RWPE2 (cell line): ENCODE measurements around the gene ZNF48.

ENCODE experiments used
- ATAC-seq: fragments of 200-7000 bp; cut with Tn5 transposase; 3 replicates; pipeline ENCODE4 v1.9.1; 2021; ENCODE audit warnings: low read depth
- DNase-seq: peaks from one replicate; pipeline ENCODE4 v3.0.0-alpha.2; 2020; ENCODE audit warnings: low spot score
- H3K27ac ChIP-seq: fragments of 450-650 bp; 2 replicates; pipeline ENCODE4 v1.5.1; 2017; ENCODE audit warnings: mild to moderate bottlenecking; ENCODE audit not compliant: poor library complexity, severe bottlenecking
- H3K27me3 ChIP-seq: fragments of 250-450 bp; sonication (Bioruptor Pico); 2 replicates; pipeline ENCODE4 v1.5.1; 2021; ENCODE audit warnings: mild to moderate bottlenecking, moderate library complexity; ENCODE audit not compliant: insufficient read depth, poor library complexity, severe bottlenecking
- H3K36me3 ChIP-seq: fragments of 250-450 bp; sonication (Bioruptor Pico); 2 replicates; pipeline ENCODE4 v1.5.1; 2020; ENCODE audit warnings: low read depth, mild to moderate bottlenecking, moderate library complexity
- H3K4me1 ChIP-seq: fragments of 250-450 bp; sonication (Bioruptor Pico); 2 replicates; pipeline ENCODE4 v1.5.1; 2021; ENCODE audit warnings: mild to moderate bottlenecking, moderate library complexity; ENCODE audit not compliant: insufficient read depth, poor library complexity, severe bottlenecking
- H3K4me3 ChIP-seq: fragments of 250-450 bp; sonication (Bioruptor Pico); 2 replicates; pipeline ENCODE4 v1.5.1; 2021; ENCODE audit warnings: mild to moderate bottlenecking, moderate library complexity; ENCODE audit not compliant: severe bottlenecking
- H3K9me3 ChIP-seq: fragments of 250-450 bp; sonication (Bioruptor Pico); 2 replicates; pipeline ENCODE4 v1.5.1; 2021; ENCODE audit warnings: mild to moderate bottlenecking, moderate library complexity; ENCODE audit not compliant: severe bottlenecking
- TF ChIP-seq, protein P1 (sequence below): fragments of 450-650 bp; IDR thresholded peaks from one replicate; pipeline ENCODE4 v1.5.1; 2017; ENCODE audit warnings: mild to moderate bottlenecking, moderate library complexity; ENCODE audit not compliant: poor library complexity, severe bottlenecking

Gene ZNF48

DNA sequence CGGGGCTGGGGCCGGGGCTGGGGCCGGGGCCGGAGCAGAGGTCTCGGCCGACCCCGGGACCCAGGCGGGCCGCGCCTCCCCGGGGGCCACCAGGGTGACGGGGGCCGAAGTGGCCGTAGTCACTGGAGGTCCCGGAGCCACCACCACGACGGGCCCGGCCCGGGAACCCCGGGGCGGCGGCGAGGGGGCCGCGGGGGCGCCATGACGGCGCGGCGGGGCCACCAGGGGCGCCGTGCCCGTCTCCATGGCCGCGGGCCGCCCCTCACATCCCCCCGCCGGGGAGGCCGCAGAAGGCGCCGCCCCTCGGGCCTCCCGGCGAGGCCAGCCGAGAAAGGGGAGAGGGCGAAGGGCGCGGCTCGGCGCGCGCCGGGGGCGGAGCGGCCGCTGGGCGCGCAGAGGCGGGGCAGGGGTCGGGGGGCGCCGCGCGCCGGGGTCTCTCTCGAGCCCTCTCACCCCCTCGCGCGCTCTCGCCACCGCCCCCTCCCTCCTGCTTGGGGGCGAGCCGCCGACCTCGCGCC is 25.2 kb upstream of the ZNF48 start:
- DNase-seq (no peak), ATAC-seq (no peak)
- TF ChIP-seq, protein P1, sequence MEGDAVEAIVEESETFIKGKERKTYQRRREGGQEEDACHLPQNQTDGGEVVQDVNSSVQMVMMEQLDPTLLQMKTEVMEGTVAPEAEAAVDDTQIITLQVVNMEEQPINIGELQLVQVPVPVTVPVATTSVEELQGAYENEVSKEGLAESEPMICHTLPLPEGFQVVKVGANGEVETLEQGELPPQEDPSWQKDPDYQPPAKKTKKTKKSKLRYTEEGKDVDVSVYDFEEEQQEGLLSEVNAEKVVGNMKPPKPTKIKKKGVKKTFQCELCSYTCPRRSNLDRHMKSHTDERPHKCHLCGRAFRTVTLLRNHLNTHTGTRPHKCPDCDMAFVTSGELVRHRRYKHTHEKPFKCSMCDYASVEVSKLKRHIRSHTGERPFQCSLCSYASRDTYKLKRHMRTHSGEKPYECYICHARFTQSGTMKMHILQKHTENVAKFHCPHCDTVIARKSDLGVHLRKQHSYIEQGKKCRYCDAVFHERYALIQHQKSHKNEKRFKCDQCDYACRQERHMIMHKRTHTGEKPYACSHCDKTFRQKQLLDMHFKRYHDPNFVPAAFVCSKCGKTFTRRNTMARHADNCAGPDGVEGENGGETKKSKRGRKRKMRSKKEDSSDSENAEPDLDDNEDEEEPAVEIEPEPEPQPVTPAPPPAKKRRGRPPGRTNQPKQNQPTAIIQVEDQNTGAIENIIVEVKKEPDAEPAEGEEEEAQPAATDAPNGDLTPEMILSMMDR = peak; percentile 19
- H3K36me3 ChIP-seq = peaks cover 29% of the 10 kb centered on the region
- H3K9me3 ChIP-seq = no peaks in the 10 kb centered on the region
- H3K27ac ChIP-seq = peak overlapping the region; percentile 70
- no peaks in the 10 kb centered on the region for H3K4me1 ChIP-seq
- peak overlapping the region; percentile 92 for H3K4me3 ChIP-seq
- no peaks in the 10 kb centered on the region for H3K27me3 ChIP-seq

DNA sequence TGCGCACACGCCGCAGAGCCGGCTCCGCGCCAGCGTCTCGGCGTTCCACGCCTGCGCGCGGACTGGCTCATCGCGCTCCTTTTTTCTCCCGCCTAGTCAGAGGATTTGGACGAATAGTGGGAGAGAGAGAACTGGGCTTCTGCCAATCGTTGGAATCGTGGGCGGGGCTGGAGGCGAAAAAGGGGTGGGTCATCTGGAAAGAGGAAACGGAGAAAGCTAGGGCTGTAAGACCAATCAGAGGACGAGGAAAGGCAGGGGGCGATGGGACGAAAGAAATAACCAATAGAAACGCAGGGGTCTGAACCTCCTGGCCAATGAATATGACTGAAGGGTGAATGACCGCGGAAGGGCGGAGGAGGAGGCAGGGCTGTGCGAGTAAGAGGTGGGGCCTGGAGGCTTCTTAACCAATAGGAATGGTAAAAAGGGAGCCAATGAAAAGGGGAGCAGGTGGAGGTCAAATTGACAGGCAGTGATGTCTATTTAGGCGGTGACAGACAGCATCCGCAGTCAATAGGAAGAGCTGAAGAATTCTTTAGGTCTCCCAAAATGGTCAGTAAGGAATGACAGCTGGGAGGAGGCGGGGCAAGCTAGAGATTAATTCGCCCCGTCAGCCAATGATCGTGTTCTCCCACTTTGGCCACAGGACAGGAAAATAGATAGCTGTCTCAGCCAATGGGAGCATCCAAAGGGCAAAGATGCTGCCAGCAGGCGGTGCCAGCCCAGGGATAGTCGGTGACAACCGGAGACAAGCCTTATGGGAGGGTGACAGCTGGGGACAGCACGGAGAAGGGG is 24.6 kb upstream of the ZNF48 start, which contains the start of gene TBC1D10B:
TSS of gene TBC1D10B (minus strand) at position 39 of the 792 bp plus-strand sequence. CDS start 311 bp downstream, outside the sequence.
- H3K27me3 ChIP-seq = no peaks in the 10 kb centered on the region
- TF ChIP-seq, protein P1 = no peak
- H3K27ac ChIP-seq = peak within 1 kb of the TSS; percentile 70
- peaks cover 24% of the 10 kb centered on the region for H3K36me3 ChIP-seq
- peak within 1 kb of the TSS; percentile 92 for H3K4me3 ChIP-seq
- H3K9me3 ChIP-seq = no peaks in the 10 kb centered on the region
- DNase-seq (peak; percentile 98), ATAC-seq (peak; percentile 89)
- no peaks in the 10 kb centered on the region for H3K4me1 ChIP-seq

DNA sequence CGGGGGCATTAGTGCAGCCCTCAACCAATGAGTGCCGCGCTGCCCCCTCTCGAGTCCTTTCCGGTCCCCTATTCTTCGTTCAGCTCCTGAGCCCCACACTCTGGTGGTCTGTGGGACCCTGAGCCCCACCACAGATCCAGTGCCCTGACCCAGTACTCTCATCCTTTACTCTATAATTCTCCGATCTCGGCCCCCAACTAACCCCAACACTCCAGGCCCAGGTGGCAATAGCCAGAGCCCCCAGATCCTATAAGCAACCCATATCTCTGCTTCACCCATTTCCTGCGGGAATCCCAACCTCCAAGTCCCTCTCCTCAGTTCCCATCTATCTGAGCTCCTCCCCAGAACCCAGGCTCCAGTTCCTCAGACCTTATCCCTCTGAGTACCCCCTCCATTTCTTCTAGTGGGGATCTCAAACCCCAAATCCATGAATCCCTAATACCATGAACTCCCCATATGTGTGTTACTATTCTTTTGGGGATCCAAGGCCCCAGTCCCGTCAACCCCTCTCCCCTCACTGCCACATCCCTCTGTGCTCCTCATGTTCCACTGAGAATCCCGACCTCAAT is 23.9 kb upstream of the ZNF48 start:
- Histone ChIP-seq H3K27me3 (no peaks in the 10 kb centered on the region), H3K9me3 (no peaks in the 10 kb centered on the region), H3K4me3 (peak overlapping the region; percentile 35), H3K4me1 (no peaks in the 10 kb centered on the region), H3K36me3 (peaks cover 17% of the 10 kb centered on the region), H3K27ac (peak overlapping the region; percentile 6)
- DNase-seq (no peak), ATAC-seq (no peak)
- TF ChIP-seq, protein P1 = no peak

DNA sequence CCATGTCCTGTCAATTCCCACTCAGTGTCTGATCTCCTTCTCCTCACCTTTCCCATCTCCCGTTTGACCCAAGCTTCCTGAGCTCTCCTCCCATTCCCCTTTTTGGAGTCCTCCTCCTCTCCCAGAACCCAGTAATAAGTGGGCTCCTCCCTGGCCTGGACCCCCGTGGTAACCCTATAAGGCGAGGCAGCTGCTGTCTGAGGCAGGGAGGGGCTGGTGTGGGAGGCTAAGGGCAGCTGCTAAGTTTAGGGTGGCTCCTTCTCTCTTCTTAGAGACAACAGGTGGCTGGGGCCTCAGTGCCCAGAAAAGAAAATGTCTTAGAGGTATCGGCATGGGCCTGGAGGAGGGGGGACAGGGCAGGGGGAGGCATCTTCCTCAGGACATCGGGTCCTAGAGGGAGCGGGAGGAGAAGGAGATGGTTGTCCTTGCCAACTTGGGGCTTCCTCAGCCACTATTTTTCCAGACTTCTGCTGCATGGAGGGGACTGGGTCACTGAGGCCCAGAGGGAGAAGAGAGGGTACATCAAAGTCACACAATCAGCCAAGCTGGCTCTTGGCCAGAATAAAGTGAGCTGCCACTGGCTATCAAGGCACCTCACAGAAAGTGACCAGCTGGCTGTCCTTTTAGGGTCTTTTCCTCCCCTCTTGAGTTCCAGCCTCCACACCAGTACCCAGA is 23.0 kb upstream of the ZNF48 start:
- Histone ChIP-seq H3K36me3 (peaks cover 9% of the 10 kb centered on the region), H3K9me3 (no peaks in the 10 kb centered on the region), H3K27me3 (no peaks in the 10 kb centered on the region), H3K27ac (no peak overlapping the region), H3K4me3 (no peak overlapping the region), H3K4me1 (peaks cover under 1% of the 10 kb centered on the region)
- ATAC-seq (no peak), DNase-seq (no peak)
- TF ChIP-seq, protein P1 = no peak
